Activated CD8-positive, alpha-beta T cell treated with anti-CD3 and anti-CD28 coated beads for 36 hours (primary cell): ENCODE measurements around the gene CNIH1. TPM values are rescaled to one million over a fixed set of nuclear protein-coding genes. Genes with fewer than 3 reads are reported as not detected.

Experiments used
- ATAC-seq: fragments of 200-7000 bp; cut with Tn5 transposase; one replicate; pipeline ENCODE4 v1.10.0; 2021; ENCODE audit warnings: mild to moderate bottlenecking, moderate library complexity
- CTCF ChIA-PET: fragments of 350-600 bp; sonication (Branson Sonifier 250); formaldehyde crosslinking; loops from one replicate; lab custom pipeline; 2021; ENCODE audit warnings: antibody characterized with exemption; lab: Charles Lee
- POLR2A ChIA-PET: fragments of 350-600 bp; sonication (Branson Sonifier 250); formaldehyde crosslinking; loops from one replicate; lab custom pipeline; 2021; ENCODE audit warnings: antibody characterized with exemption; lab: Charles Lee
- DNase-seq: peaks from one replicate; pipeline ENCODE4 v3.0.0-alpha.2; 2020
- H3K27ac Mint-ChIP-seq: one replicate; pipeline ENCODE4 v1.8.0; 2021; ENCODE audit warnings: mild to moderate bottlenecking, mixed read lengths
- H3K27me3 Mint-ChIP-seq: one replicate; pipeline ENCODE4 v1.8.0; 2021; ENCODE audit warnings: mixed read lengths
- H3K36me3 Mint-ChIP-seq: one replicate; pipeline ENCODE4 v1.8.0; 2021; ENCODE audit warnings: low read depth, mixed read lengths
- H3K4me1 Mint-ChIP-seq: one replicate; pipeline ENCODE4 v1.8.0; 2021; ENCODE audit warnings: low read depth, mixed read lengths
- H3K4me3 Mint-ChIP-seq: one replicate; pipeline ENCODE4 v1.8.0; 2021; ENCODE audit warnings: mild to moderate bottlenecking, moderate library complexity, mixed read lengths
- H3K9me3 Mint-ChIP-seq: one replicate; pipeline ENCODE4 v1.8.0; 2021; ENCODE audit warnings: mixed read lengths
- CTCF ChIP-seq: fragments of 200-600 bp; IDR thresholded peaks from one replicate; pipeline ENCODE4 v1.8.0; 2022; ENCODE audit warnings: antibody characterized with exemption, mild to moderate bottlenecking
- intact Hi-C: fragments of 100-400 bp; cut with micrococcal nuclease; formaldehyde crosslinking; loops from one replicate; pipeline ENCODE4 v1.10.0; 2022
- total RNA-seq, 2 experiments: library from RNA; stranded (reverse); gene quantifications; one replicate each; pipeline ENCODE4 v1.2.3, GENCODE V29; 2021

The CNIH1 gene
- total RNA-seq, 2 experiments from 2014 or later, result 82.0 to 82.7 TPM

- ChIA-PET POLR2A (no interaction called here), CTCF (no interaction called here)
- H3K27me3 Mint-ChIP-seq, result no peaks in the 10 kb centered on the region
- H3K4me3 Mint-ChIP-seq, result no peak overlapping the region
- peaks cover 26% of the 10 kb centered on the region for H3K4me1 Mint-ChIP-seq
- ATAC-seq (no peak), DNase-seq (no peak)
- intact Hi-C loops, result no loop called here
- peaks cover 47% of the 10 kb centered on the region for H3K36me3 Mint-ChIP-seq
- H3K27ac Mint-ChIP-seq, result no peak overlapping the region
- TF ChIP-seq CTCF, result no peak
- no peaks in the 10 kb centered on the region for H3K9me3 Mint-ChIP-seq
Observed at GRCh38 chr14:54478636-54479215, 37.6 kb upstream of the CNIH1 start.

GRCh38 chr14:54475911-54476310 is 34.7 kb upstream of the CNIH1 start:
- H3K27ac Mint-ChIP-seq, result no peak overlapping the region
- ChIA-PET POLR2A (no interaction called here), CTCF (no interaction called here)
- intact Hi-C loops, result no loop called here
- H3K4me1 Mint-ChIP-seq, result peaks cover 12% of the 10 kb centered on the region
- no peaks in the 10 kb centered on the region for H3K9me3 Mint-ChIP-seq
- TF ChIP-seq CTCF, result no peak
- ATAC-seq (no peak), DNase-seq (no peak)
- H3K4me3 Mint-ChIP-seq, result no peak overlapping the region
- no peaks in the 10 kb centered on the region for H3K27me3 Mint-ChIP-seq
- H3K36me3 Mint-ChIP-seq, result peaks cover 33% of the 10 kb centered on the region

DNA sequence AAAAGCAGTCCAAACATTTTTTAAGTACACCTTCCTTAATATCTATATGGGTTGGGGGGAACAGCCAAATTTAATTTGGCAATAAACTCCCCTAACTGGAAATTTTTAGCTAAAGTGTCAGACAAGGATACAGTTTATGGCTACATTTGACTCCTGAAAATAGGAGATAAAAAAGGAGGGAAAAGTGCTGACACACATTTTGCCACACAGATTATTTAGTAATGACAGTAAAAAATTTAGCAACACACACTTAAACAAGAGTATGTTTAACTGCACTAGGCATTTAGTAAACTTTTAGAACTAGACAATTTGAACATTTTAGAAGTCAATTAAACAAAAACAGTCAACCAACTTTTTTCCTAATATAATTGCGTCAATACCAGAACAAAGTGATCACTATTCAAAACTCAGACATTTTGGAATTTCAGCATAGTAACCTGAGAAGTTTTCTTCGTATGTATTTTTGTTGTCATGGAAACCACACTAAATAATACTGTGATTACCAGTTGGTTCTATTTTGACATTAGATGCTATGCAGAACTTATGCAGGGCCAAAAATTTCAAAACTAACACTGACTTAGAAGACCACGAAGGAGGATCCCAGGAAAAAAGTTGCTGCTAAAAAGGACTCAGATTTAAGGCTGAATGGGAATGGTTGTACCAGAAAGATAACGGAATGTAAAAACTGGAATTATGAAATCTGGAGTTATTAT is 34.2 kb upstream of the CNIH1 start:
- Mint-ChIP-seq H3K27ac (no peak overlapping the region), H3K27me3 (no peaks in the 10 kb centered on the region), H3K4me3 (no peak overlapping the region), H3K36me3 (peaks cover 30% of the 10 kb centered on the region), H3K9me3 (no peaks in the 10 kb centered on the region), H3K4me1 (peaks cover 10% of the 10 kb centered on the region)
- ATAC-seq (no peak), DNase-seq (no peak)
- POLR2A ChIA-PET, result no interaction called here
- intact Hi-C loops, result no loop called here
- CTCF ChIA-PET, result no interaction called here
- TF ChIP-seq CTCF, result no peak

DNA sequence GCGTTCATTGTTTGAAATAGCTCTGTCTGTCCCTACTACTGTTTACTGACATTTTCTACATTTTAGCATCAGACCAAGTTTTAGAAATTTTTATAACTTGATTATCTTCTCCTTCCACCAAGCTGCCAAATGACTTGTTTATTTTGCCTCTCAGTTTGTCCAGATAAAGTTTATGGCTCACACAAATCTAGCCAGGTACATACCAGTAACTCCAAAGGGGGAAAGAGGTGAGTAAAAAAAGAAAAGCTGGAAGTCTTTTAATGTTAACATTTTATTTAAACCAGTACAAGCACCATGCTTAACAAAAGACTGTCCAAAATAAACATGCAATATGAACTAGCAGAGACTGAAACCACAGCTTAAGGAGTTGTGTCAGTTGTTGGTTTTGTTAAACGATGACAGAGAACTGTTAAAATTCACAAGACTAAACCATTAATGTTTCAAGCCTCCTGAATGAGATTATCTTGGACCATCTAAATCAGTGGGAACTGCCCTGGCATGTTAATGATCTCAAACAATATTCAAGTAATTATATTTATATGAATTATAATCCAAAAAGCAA is 33.1 kb upstream of the CNIH1 start:
- Mint-ChIP-seq H3K9me3 (no peaks in the 10 kb centered on the region), H3K27me3 (no peaks in the 10 kb centered on the region), H3K4me3 (no peak overlapping the region), H3K36me3 (peaks cover 29% of the 10 kb centered on the region), H3K4me1 (peaks cover 10% of the 10 kb centered on the region), H3K27ac (no peak overlapping the region)
- CTCF ChIA-PET, result interaction anchor here (1.0 kb wide), 1 partner anchor 32 kb away, joined by 3 read pairs; no protein-coding TSS in a partner anchor
- no peak for TF ChIP-seq CTCF
- intact Hi-C loops, result no loop called here
- POLR2A ChIA-PET, result no interaction called here
- ATAC-seq, result no peak
- DNase-seq, result no peak

- CTCF ChIA-PET, result interaction anchor here (2.3 kb wide), 1 partner anchor 16 kb away, joined by 9 read pairs; no protein-coding TSS in a partner anchor
- DNase-seq, result no peak
- intact Hi-C loops, result no loop called here
- peaks cover 9% of the 10 kb centered on the region for H3K9me3 Mint-ChIP-seq
- H3K27me3 Mint-ChIP-seq, result no peaks in the 10 kb centered on the region
- no peak for ATAC-seq
- H3K27ac Mint-ChIP-seq, result no peak overlapping the region
- H3K36me3 Mint-ChIP-seq, result peaks cover 18% of the 10 kb centered on the region
- H3K4me1 Mint-ChIP-seq, result peaks cover 9% of the 10 kb centered on the region
- POLR2A ChIA-PET, result interaction anchor here (1.0 kb wide), 1 partner anchor 9 kb away, joined by 3 read pairs; no protein-coding TSS in a partner anchor
- no peak overlapping the region for H3K4me3 Mint-ChIP-seq
- TF ChIP-seq CTCF, result no peak
Observed at GRCh38 chr14:54472315-54472714, 31.1 kb upstream of the CNIH1 start.
